Activated CD4-positive, alpha-beta T cell treated with anti-CD3 and anti-CD28 coated beads, Interleukin-2, amount 50 U/mL, for 16 hours (primary cell): ENCODE data around the gene PRKAR2B.
A peak's percentile ranks its signal among the peaks of the same experiment; 100 is the strongest.
"Not testable (repeated sequence)": the region's sequence is repeated elsewhere in the genome, so short reads cannot be mapped to it uniquely, and the experiment has no call there.

ENCODE experiments used
- DNase-seq: peaks from one replicate; pipeline ENCODE4 v3.0.0-alpha.2; 2020

PRKAR2B gene

GRCh38 chr7:107125475-107125874 is 81.0 kb downstream of the PRKAR2B start:
- DNase-seq, result no peak

GRCh38 chr7:107128217-107128616 is 83.7 kb downstream of the PRKAR2B start:
- no peak for DNase-seq

GRCh38 chr7:107128748-107129147 is 84.2 kb downstream of the PRKAR2B start:
- no peak for DNase-seq

GRCh38 chr7:107130487-107131220 is 86.1 kb downstream of the PRKAR2B start:
- no peak for DNase-seq

GRCh38 chr7:107133396-107133795 is 88.9 kb downstream of the PRKAR2B start:
- DNase-seq, result no peak

GRCh38 chr7:107138696-107139420 is 94.4 kb downstream of the PRKAR2B start:
- no peak for DNase-seq

GRCh38 chr7:107143875-107144274 is 99.4 kb downstream of the PRKAR2B start:
- not testable (repeated sequence) for DNase-seq

GRCh38 chr7:107145067-107145838 is 100.7 kb downstream of the PRKAR2B start:
- DNase-seq, result no peak

- DNase-seq, result peak; percentile 26
Measured at GRCh38 chr7:107147464-107148393, 103.2 kb downstream of the PRKAR2B start.

- DNase-seq, result no peak
Measured at GRCh38 chr7:107148721-107149120, 104.2 kb downstream of the PRKAR2B start.

GRCh38 chr7:107149863-107150262 is 105.4 kb downstream of the PRKAR2B start:
- DNase-seq, result no peak

GRCh38 chr7:107150375-107151073 is 106.0 kb downstream of the PRKAR2B start:
- peak; percentile 65 for DNase-seq

- no peak for DNase-seq
Measured at GRCh38 chr7:107151538-107151937, 107.0 kb downstream of the PRKAR2B start.

- DNase-seq, result no peak
Measured at GRCh38 chr7:107152011-107152410, 107.5 kb downstream of the PRKAR2B start.

- no peak for DNase-seq
Measured at GRCh38 chr7:107154826-107155225, 110.3 kb downstream of the PRKAR2B start.

GRCh38 chr7:107155726-107156125 is 111.2 kb downstream of the PRKAR2B start:
- not testable (repeated sequence) for DNase-seq

GRCh38 chr7:107157091-107157490 is 112.6 kb downstream of the PRKAR2B start:
- DNase-seq, result no peak

- no peak for DNase-seq
Measured at GRCh38 chr7:107158028-107158427, 113.5 kb downstream of the PRKAR2B start.

- no peak for DNase-seq
Measured at GRCh38 chr7:107160389-107160788, 115.9 kb downstream of the PRKAR2B start.

- DNase-seq, result no peak
Measured at GRCh38 chr7:107161415-107161814, 116.9 kb downstream of the PRKAR2B start.

GRCh38 chr7:107162475-107162874 is 118.0 kb downstream of the PRKAR2B start:
- no peak for DNase-seq

- no peak for DNase-seq
Measured at GRCh38 chr7:107164092-107164491, 119.6 kb downstream of the PRKAR2B start.
